ENCODE measurements around the gene CLDN7. TPM values are rescaled to one million over a fixed set of nuclear protein-coding genes. Genes with fewer than 3 reads are reported as not detected.

The CLDN7 gene
- total and polyA plus RNA-seq, 3 experiments from 2014 or later, result 0.63 to 2.1 (median 1.1) TPM

DNA sequence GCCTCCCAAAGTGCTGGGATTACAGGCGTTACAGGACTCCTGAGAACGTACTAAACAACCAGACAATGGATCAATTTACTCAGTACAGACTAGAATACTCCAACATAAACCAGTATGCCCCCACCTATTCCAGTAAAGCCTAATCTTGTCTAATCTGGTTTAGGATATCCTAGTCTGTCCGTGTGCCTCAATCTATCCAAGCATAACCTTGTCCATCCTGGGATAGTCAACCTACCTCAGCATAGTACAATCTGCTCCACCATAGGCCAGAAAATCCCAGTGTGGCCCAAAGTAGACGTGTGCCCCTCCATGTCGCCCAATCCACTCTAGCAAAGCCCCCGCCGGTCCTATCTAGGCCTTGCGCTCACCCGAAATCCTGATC, 28.6 kb downstream of the CLDN7 start:
- H3K4me3 ChIP-seq (ENCODE audit: low read length), result peak overlapping the region; percentile 85
- peak overlapping the region; percentile 92 to 97 (median 95) for H3K4me3 Mint-ChIP-seq
- peak overlapping the region; percentile 76 for H3K27ac ChIP-seq (ENCODE audit: low read depth, low read length)
- peaks cover 0 to 63% (median 13%) of the 10 kb centered on the region in 3 donors for H3K36me3 Mint-ChIP-seq
- POLR2A ChIA-PET, result interaction anchor here (0.6 to 2.2 kb wide), 10 partner anchors 9 to 198 kb away, joined by 3 to 19 read pairs (median 6); partner anchors contain the start of genes ACADVL, CTDNEP1, DLG4 and GABARAP
- H3K9me3 Mint-ChIP-seq, result no peaks in the 10 kb centered on the region
- peaks cover 35% of the 10 kb centered on the region for H3K4me1 ChIP-seq (ENCODE audit: insufficient read depth, low read length)
- H3K9me3 ChIP-seq (ENCODE audit: low read length), result no peaks in the 10 kb centered on the region
- H3K27ac Mint-ChIP-seq, result peak overlapping the region; percentile 90 to 99 (median 94)
- CTCF ChIA-PET, result interaction anchor here (0.9 to 3.6 kb wide), 4 partner anchors 13 to 188 kb away, joined by 3 to 20 read pairs (median 6); partner anchors contain the start of genes ACADVL and DLG4
- peaks cover 38 to 58% (median 46%) of the 10 kb centered on the region in 3 donors for H3K4me1 Mint-ChIP-seq
- no peaks in the 10 kb centered on the region for H3K27me3 ChIP-seq (ENCODE audit: insufficient read depth, low read length, poor library complexity, severe bottlenecking)
- no peaks in the 10 kb centered on the region for H3K27me3 Mint-ChIP-seq
- peaks cover 22% of the 10 kb centered on the region for H3K36me3 ChIP-seq (ENCODE audit: insufficient read depth, low read length)
- no peak for DNase-seq

DNA sequence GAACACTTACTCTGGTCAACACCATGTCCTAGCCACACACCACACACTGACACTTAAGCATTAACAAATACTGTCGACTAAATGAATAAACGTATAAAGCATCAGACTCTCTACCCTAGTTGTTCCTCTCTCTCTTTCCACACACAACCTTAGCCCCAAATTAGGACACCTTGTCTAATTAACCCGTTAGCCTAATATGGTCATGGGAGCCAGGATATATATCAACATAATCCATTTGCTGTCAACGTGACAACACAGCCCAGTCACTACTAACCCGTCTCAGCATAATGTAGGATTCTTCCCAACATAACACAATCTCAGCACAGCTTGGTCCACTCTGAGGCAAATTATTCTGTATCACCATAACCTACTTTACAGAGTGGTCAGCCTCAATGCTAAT, 30.2 kb downstream of the CLDN7 start:
- Histone ChIP-seq H3K4me3 (ENCODE audit: low read length) (no peak overlapping the region), H3K27me3 (ENCODE audit: insufficient read depth, low read length, poor library complexity, severe bottlenecking) (no peaks in the 10 kb centered on the region), H3K36me3 (ENCODE audit: insufficient read depth, low read length) (peaks cover 35% of the 10 kb centered on the region), H3K9me3 (ENCODE audit: low read length) (no peaks in the 10 kb centered on the region), H3K27ac (ENCODE audit: low read depth, low read length) (no peak overlapping the region), H3K4me1 (ENCODE audit: insufficient read depth, low read length) (peaks cover 29% of the 10 kb centered on the region)
- no peaks in the 10 kb centered on the region for H3K27me3 Mint-ChIP-seq
- CTCF ChIA-PET, result interaction anchor here (1.2 to 1.5 kb wide), 2 partner anchors 14 to 329 kb away, joined by 3 to 4 read pairs; partner anchors contain the start of gene SENP3
- H3K9me3 Mint-ChIP-seq, result no peaks in the 10 kb centered on the region
- peaks cover 0 to 72% (median 13%) of the 10 kb centered on the region in 3 donors for H3K36me3 Mint-ChIP-seq
- DNase-seq, result no peak
- peaks cover 35 to 57% (median 41%) of the 10 kb centered on the region in 3 donors for H3K4me1 Mint-ChIP-seq
- peak overlapping the region; percentile 0 to 64 (median 18) for H3K4me3 Mint-ChIP-seq
- POLR2A ChIA-PET, result interaction anchor here (0.6 to 0.7 kb wide), 2 partner anchors 590 to 605 kb away, joined by 3 to 7 read pairs; no protein-coding TSS in a partner anchor
- H3K27ac Mint-ChIP-seq, result peak overlapping the region in 4 of 8 donors; percentile 9 to 94 (median 32)

DNA sequence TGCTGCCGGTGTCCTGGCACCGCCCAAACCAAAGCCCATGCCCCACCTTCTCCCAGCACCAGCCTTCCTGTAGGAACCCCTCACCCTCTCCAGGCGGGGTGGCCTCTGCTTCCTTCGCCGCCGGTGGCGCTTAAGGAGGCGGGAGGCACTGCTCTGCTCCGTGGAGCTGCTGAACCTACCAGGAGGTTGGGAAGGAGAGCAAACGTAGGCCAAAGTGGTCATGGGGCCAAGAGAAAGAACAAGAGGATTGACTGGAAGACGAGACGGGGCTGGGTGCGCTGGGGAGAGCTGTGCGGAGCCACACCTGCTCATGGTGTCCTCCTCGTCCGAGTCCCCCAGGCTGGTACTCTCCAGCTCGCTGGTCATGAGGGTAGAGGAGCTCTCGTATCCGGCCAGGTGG, 32.8 kb downstream of the CLDN7 start:
- no peak for DNase-seq
- no peaks in the 10 kb centered on the region for H3K9me3 Mint-ChIP-seq
- Histone ChIP-seq H3K36me3 (ENCODE audit: insufficient read depth, low read length) (peaks cover 31% of the 10 kb centered on the region), H3K4me3 (ENCODE audit: low read length) (no peak overlapping the region), H3K27ac (ENCODE audit: low read depth, low read length) (no peak overlapping the region), H3K4me1 (ENCODE audit: insufficient read depth, low read length) (peaks cover 23% of the 10 kb centered on the region), H3K9me3 (ENCODE audit: low read length) (no peaks in the 10 kb centered on the region), H3K27me3 (ENCODE audit: insufficient read depth, low read length, poor library complexity, severe bottlenecking) (no peaks in the 10 kb centered on the region)
- CTCF ChIA-PET, result no interaction called here
- no peaks in the 10 kb centered on the region for H3K27me3 Mint-ChIP-seq
- no peak overlapping the region for H3K27ac Mint-ChIP-seq
- H3K4me3 Mint-ChIP-seq, result no peak overlapping the region
- POLR2A ChIA-PET, result no interaction called here
- peaks cover 0 to 72% (median 3%) of the 10 kb centered on the region in 3 donors for H3K36me3 Mint-ChIP-seq
- H3K4me1 Mint-ChIP-seq, result peaks cover 24 to 32% (median 27%) of the 10 kb centered on the region in 3 donors

- peaks cover 22 to 29% (median 24%) of the 10 kb centered on the region in 3 donors for H3K4me1 Mint-ChIP-seq
- peaks cover 0 to 73% (median 3%) of the 10 kb centered on the region in 3 donors for H3K36me3 Mint-ChIP-seq
- no peaks in the 10 kb centered on the region for H3K9me3 Mint-ChIP-seq
- H3K27ac ChIP-seq (ENCODE audit: low read depth, low read length), result no peak overlapping the region
- DNase-seq, result no peak
- H3K27ac Mint-ChIP-seq, result no peak overlapping the region
- no peak overlapping the region for H3K4me3 Mint-ChIP-seq
- no peak overlapping the region for H3K4me3 ChIP-seq (ENCODE audit: low read length)
- H3K36me3 ChIP-seq (ENCODE audit: insufficient read depth, low read length), result peaks cover 35% of the 10 kb centered on the region
- H3K27me3 ChIP-seq (ENCODE audit: insufficient read depth, low read length, poor library complexity, severe bottlenecking), result no peaks in the 10 kb centered on the region
- CTCF ChIA-PET, result no interaction called here
- H3K4me1 ChIP-seq (ENCODE audit: insufficient read depth, low read length), result peaks cover 22% of the 10 kb centered on the region
- POLR2A ChIA-PET, result no interaction called here
- no peaks in the 10 kb centered on the region for H3K9me3 ChIP-seq (ENCODE audit: low read length)
- H3K27me3 Mint-ChIP-seq, result no peaks in the 10 kb centered on the region
Measured at GRCh38 chr17:7228920-7229319, 33.4 kb downstream of the CLDN7 start.

- Histone ChIP-seq H3K9me3 (ENCODE audit: low read length) (no peaks in the 10 kb centered on the region), H3K36me3 (ENCODE audit: insufficient read depth, low read length) (peaks cover 50% of the 10 kb centered on the region), H3K4me3 (ENCODE audit: low read length) (no peak overlapping the region), H3K27ac (ENCODE audit: low read depth, low read length) (no peak overlapping the region), H3K27me3 (ENCODE audit: insufficient read depth, low read length, poor library complexity, severe bottlenecking) (no peaks in the 10 kb centered on the region), H3K4me1 (ENCODE audit: insufficient read depth, low read length) (peaks cover 3% of the 10 kb centered on the region)
- peaks cover 0 to 85% (median 4%) of the 10 kb centered on the region in 3 donors for H3K36me3 Mint-ChIP-seq
- no peak for DNase-seq
- peak overlapping the region in 1 of 8 donors; percentile 41 for H3K27ac Mint-ChIP-seq
- peaks cover 8 to 12% (median 9%) of the 10 kb centered on the region in 3 donors for H3K4me1 Mint-ChIP-seq
- H3K27me3 Mint-ChIP-seq, result no peaks in the 10 kb centered on the region
- no peak overlapping the region for H3K4me3 Mint-ChIP-seq
- ChIA-PET CTCF (no interaction called here), POLR2A (no interaction called here)
- H3K9me3 Mint-ChIP-seq, result no peaks in the 10 kb centered on the region
Measured at GRCh38 chr17:7226721-7227710, 35.3 kb downstream of the CLDN7 start.

- H3K36me3 ChIP-seq (ENCODE audit: insufficient read depth, low read length), result peaks cover 56% of the 10 kb centered on the region
- Mint-ChIP-seq H3K4me3 (no peak overlapping the region), H3K27me3 (no peaks in the 10 kb centered on the region)
Measured at GRCh38 chr17:7225711-7226331, 36.5 kb downstream of the CLDN7 start.

DNA sequence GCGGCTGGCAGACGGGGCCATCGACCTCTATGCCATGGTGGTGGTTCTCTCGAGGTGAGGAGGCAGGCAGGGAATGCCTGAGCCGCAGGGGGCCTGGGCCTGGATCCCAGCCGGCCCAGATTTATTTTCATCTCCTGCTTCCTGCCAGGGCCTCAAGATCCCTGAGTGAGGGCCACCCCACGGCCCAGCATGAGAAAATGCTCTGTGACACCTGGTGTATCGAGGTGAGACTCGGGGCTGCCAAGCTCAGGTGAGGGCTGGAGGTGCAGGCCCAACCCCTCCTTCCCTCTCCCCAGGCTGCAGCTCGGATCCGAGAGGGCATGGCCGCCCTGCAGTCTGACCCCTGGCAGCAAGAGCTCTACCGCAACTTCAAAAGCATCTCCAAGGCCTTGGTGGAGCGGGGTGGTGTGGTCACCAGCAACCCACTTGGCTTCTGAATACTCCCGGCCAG, 37.6 kb downstream of the CLDN7 start:
- ChIA-PET POLR2A (no interaction called here), CTCF (no interaction called here)
- peaks cover 15% of the 10 kb centered on the region for H3K4me1 ChIP-seq (ENCODE audit: insufficient read depth, low read length)
- no peak overlapping the region for H3K4me3 Mint-ChIP-seq
- H3K27ac ChIP-seq (ENCODE audit: low read depth, low read length), result no peak overlapping the region
- H3K9me3 Mint-ChIP-seq, result no peaks in the 10 kb centered on the region
- no peak overlapping the region for H3K27ac Mint-ChIP-seq
- no peaks in the 10 kb centered on the region for H3K9me3 ChIP-seq (ENCODE audit: low read length)
- peak in 1 of 5 donors; percentile 41 for DNase-seq
- H3K36me3 Mint-ChIP-seq, result peaks cover 0 to 84% (median 2%) of the 10 kb centered on the region in 3 donors
- no peaks in the 10 kb centered on the region for H3K27me3 ChIP-seq (ENCODE audit: insufficient read depth, low read length, poor library complexity, severe bottlenecking)
- peaks cover 52% of the 10 kb centered on the region for H3K36me3 ChIP-seq (ENCODE audit: insufficient read depth, low read length)
- no peaks in the 10 kb centered on the region for H3K27me3 Mint-ChIP-seq
- H3K4me1 Mint-ChIP-seq, result peaks cover 15 to 24% (median 16%) of the 10 kb centered on the region in 3 donors
- H3K4me3 ChIP-seq (ENCODE audit: low read length), result no peak overlapping the region

More at GRCh38 chr17:7225711-7226331, 36.5 kb downstream of the CLDN7 start:
- Mint-ChIP-seq H3K27ac (no peak overlapping the region), H3K4me1 (peaks cover 10 to 18% (median 12%) of the 10 kb centered on the region in 3 donors), H3K9me3 (no peaks in the 10 kb centered on the region), H3K36me3 (peaks cover 0 to 90% (median 3%) of the 10 kb centered on the region in 3 donors)
- no peak overlapping the region for H3K4me3 ChIP-seq (ENCODE audit: low read length)
- peaks cover 7% of the 10 kb centered on the region for H3K4me1 ChIP-seq (ENCODE audit: insufficient read depth, low read length)
- CTCF ChIA-PET, result no interaction called here
- no peaks in the 10 kb centered on the region for H3K27me3 ChIP-seq (ENCODE audit: insufficient read depth, low read length, poor library complexity, severe bottlenecking)
- POLR2A ChIA-PET, result no interaction called here
- H3K27ac ChIP-seq (ENCODE audit: low read depth, low read length), result no peak overlapping the region
- no peaks in the 10 kb centered on the region for H3K9me3 ChIP-seq (ENCODE audit: low read length)
- DNase-seq, result no peak
